Measurements from ENCODE around the gene CYP3A4.

Gene CYP3A4

GRCh38 chr7:99827040-99827778, 43.2 kb upstream of the CYP3A4 start:
- no peak for TF ChIP-seq CTCF (IDR thresholded peaks at IDR 0.05; ENCODE audit: low read depth, low read length)
- H3K36me3 ChIP-seq = no peaks in the 10 kb centered on the region
- no peak overlapping the region for H3K4me3 ChIP-seq (ENCODE audit: low read depth, low read length)
- DNase-seq = no peak
- no peak overlapping the region for H3K27ac ChIP-seq
- no peaks in the 10 kb centered on the region for H3K9me3 ChIP-seq (ENCODE audit: severe bottlenecking)
- H3K27me3 ChIP-seq (ENCODE audit: insufficient read depth, low read depth, severe bottlenecking) = no peaks in the 10 kb centered on the region

- TF ChIP-seq CTCF (IDR thresholded peaks at IDR 0.05; ENCODE audit: low read depth, low read length) = no peak
- H3K9me3 ChIP-seq (ENCODE audit: severe bottlenecking) = no peaks in the 10 kb centered on the region
- H3K4me3 ChIP-seq (ENCODE audit: low read depth, low read length) = no peak overlapping the region
- no peaks in the 10 kb centered on the region for H3K27me3 ChIP-seq (ENCODE audit: insufficient read depth, low read depth, severe bottlenecking)
- DNase-seq = no peak
- no peak overlapping the region for H3K27ac ChIP-seq
- no peaks in the 10 kb centered on the region for H3K36me3 ChIP-seq
Measured at GRCh38 chr7:99825873-99826272, 41.9 kb upstream of the CYP3A4 start.

GRCh38 chr7:99825452-99825851, 41.5 kb upstream of the CYP3A4 start:
- H3K4me3 ChIP-seq (ENCODE audit: low read depth, low read length) = no peak overlapping the region
- H3K27me3 ChIP-seq (ENCODE audit: insufficient read depth, low read depth, severe bottlenecking) = no peaks in the 10 kb centered on the region
- no peaks in the 10 kb centered on the region for H3K36me3 ChIP-seq
- H3K9me3 ChIP-seq (ENCODE audit: severe bottlenecking) = no peaks in the 10 kb centered on the region
- DNase-seq = no peak
- no peak for TF ChIP-seq CTCF (IDR thresholded peaks at IDR 0.05; ENCODE audit: low read depth, low read length)
- no peak overlapping the region for H3K27ac ChIP-seq

- no peaks in the 10 kb centered on the region for H3K9me3 ChIP-seq (ENCODE audit: severe bottlenecking)
- no peaks in the 10 kb centered on the region for H3K36me3 ChIP-seq
- no peak overlapping the region for H3K4me3 ChIP-seq (ENCODE audit: low read depth, low read length)
- DNase-seq = no peak
- no peaks in the 10 kb centered on the region for H3K27me3 ChIP-seq (ENCODE audit: insufficient read depth, low read depth, severe bottlenecking)
- H3K27ac ChIP-seq = no peak overlapping the region
- no peak for TF ChIP-seq CTCF (IDR thresholded peaks at IDR 0.05; ENCODE audit: low read depth, low read length)
Measured at GRCh38 chr7:99824091-99824490, 40.1 kb upstream of the CYP3A4 start.

GRCh38 chr7:99822731-99823718, 39.0 kb upstream of the CYP3A4 start:
- DNase-seq = no peak
- Histone ChIP-seq H3K4me3 (ENCODE audit: low read depth, low read length) (no peak overlapping the region), H3K9me3 (ENCODE audit: severe bottlenecking) (no peaks in the 10 kb centered on the region), H3K27ac (no peak overlapping the region), H3K27me3 (ENCODE audit: insufficient read depth, low read depth, severe bottlenecking) (no peaks in the 10 kb centered on the region), H3K36me3 (no peaks in the 10 kb centered on the region)
- no peak for TF ChIP-seq CTCF (IDR thresholded peaks at IDR 0.05; ENCODE audit: low read depth, low read length)

All from WERI-Rb-1 (cell line).